ENCODE results near the gene NOXA1.

DNA sequence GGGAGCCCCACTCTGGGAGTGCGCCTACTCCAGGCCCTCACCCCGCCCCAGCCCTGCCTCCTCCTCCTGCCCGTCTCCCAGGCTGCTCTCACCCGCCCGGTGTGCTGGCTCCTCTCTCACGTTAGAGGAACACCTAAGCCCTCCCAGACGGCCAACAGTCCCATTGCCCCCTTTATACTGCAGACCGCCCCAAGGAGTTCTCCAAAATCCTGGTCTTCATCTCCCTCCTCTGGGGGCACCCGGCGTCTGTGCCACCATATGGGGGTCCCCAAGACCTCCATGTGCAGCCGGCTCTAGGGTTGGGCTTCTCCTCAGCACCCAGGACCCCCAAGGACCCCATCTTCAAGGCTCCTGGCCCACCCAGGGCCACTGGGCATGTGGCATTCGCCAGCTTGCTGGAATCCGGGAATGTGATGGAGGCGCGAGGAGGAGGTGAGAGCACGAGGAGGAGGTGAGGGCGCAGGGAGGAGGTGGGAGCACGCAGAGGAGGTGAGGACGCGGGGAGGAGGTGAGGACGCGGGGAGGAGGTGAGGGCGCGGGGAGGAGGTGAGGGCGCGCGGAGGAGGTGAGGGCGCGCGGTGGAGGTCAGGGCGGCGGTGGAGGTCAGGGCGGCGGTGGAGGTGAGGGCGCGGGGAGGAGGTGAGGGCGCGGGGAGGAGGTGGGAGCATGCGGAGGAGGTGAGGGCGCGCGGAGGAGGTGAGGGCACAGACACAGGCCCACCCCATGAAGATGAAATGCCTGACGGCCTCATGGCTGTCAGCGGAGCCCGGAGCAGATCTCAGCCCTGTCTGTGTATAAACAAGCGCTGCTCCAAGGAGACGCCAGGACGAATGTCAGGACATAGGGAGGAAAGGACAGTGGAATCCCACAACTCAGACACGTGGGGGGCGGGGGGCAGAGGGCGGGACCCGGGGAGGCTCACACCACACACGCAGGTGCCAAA lies 41.4 kb upstream of the NOXA1 start:
- TF ChIP-seq, protein P1, sequence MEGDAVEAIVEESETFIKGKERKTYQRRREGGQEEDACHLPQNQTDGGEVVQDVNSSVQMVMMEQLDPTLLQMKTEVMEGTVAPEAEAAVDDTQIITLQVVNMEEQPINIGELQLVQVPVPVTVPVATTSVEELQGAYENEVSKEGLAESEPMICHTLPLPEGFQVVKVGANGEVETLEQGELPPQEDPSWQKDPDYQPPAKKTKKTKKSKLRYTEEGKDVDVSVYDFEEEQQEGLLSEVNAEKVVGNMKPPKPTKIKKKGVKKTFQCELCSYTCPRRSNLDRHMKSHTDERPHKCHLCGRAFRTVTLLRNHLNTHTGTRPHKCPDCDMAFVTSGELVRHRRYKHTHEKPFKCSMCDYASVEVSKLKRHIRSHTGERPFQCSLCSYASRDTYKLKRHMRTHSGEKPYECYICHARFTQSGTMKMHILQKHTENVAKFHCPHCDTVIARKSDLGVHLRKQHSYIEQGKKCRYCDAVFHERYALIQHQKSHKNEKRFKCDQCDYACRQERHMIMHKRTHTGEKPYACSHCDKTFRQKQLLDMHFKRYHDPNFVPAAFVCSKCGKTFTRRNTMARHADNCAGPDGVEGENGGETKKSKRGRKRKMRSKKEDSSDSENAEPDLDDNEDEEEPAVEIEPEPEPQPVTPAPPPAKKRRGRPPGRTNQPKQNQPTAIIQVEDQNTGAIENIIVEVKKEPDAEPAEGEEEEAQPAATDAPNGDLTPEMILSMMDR (IDR thresholded peaks at IDR 0.05; ENCODE audit: low read depth, low read length): no peak
- TF ChIP-seq, protein P2, sequence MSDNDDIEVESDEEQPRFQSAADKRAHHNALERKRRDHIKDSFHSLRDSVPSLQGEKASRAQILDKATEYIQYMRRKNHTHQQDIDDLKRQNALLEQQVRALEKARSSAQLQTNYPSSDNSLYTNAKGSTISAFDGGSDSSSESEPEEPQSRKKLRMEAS (IDR thresholded peaks at IDR 0.05; ENCODE audit: low read depth, low read length): no peak
- TF ChIP-seq POLR2A (IDR thresholded peaks at IDR 0.05; ENCODE audit: extremely low read depth, insufficient read length): no peak
